Measurements from ENCODE around the gene ELF5.

The ELF5 gene

GRCh38 chr11:34457607-34458006, 56.0 kb downstream of the ELF5 start:
- TF ChIP-seq CTCF (IDR thresholded peaks at IDR 0.05; ENCODE audit: low read depth, low read length): no peak
- in situ Hi-C loops (cut with HindIII; ENCODE audit: low sequenced_read_pairs): no loop called here
- no peak for DNase-seq (ENCODE audit: low read depth, low spot score)
- no peak overlapping the region for H3K4me3 ChIP-seq (ENCODE audit: low read depth, low read length)

DNA sequence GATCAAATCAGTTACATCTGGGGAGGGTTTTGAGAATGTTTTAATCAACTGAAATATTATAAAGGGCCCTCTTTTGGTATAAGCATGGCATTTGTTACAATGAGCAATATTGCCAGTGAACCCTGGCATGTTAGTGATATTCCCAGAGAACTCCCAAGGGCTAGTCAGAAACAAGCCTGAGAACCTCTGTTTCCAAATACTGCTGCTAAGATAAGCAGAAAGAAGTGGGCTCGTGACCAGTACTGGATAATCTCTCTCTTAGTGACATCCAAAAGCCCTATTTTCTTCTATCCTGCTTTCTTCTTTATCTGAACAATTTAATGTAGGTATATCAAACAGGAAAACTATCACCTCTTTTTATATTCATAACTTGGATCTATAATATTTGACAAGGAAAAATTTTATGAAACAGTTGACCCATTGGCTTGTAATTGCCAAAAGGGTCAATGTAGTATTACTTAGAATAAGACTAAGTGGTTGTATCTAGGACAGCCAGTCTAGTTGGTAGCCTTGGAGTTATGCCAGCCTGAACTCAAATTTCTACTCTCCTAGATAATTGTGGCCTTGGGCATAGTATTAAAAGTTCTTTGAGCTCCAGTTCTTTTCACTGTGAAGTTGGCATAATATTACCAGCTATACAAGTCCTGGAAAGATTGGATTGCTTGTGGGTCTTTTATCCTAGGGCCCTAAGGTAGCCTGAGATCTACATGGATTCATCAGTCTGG, 59.1 kb downstream of the ELF5 start:
- in situ Hi-C loops (cut with HindIII; ENCODE audit: low sequenced_read_pairs): no loop called here
- DNase-seq (ENCODE audit: low read depth, low spot score): no peak
- TF ChIP-seq CTCF (IDR thresholded peaks at IDR 0.05; ENCODE audit: low read depth, low read length): no peak
- H3K4me3 ChIP-seq (ENCODE audit: low read depth, low read length): no peak overlapping the region

DNA sequence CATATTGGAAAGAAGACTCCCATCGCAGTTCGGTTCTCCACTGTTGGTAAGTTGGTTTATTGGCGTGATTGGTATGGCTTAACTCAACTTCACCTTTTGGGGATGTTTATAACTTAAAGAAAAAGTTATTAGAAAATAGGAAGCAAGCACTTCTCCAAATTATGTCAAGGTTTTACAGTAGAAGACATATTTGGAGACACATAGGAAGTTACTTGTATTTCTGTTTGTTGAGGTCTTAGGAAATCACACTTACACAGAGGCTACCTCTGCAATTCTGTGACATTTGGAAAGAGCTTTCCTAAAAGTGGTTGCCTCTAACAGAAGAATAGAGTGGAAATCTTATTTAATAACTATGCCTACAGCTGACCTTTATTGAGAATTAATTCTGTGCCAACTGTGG, 62.5 kb downstream of the ELF5 start:
- TF ChIP-seq CTCF (IDR thresholded peaks at IDR 0.05; ENCODE audit: low read depth, low read length): no peak
- no peak for DNase-seq (ENCODE audit: low read depth, low spot score)
- no peak overlapping the region for H3K4me3 ChIP-seq (ENCODE audit: low read depth, low read length)
- in situ Hi-C loops (cut with HindIII; ENCODE audit: low sequenced_read_pairs): no loop called here

DNA sequence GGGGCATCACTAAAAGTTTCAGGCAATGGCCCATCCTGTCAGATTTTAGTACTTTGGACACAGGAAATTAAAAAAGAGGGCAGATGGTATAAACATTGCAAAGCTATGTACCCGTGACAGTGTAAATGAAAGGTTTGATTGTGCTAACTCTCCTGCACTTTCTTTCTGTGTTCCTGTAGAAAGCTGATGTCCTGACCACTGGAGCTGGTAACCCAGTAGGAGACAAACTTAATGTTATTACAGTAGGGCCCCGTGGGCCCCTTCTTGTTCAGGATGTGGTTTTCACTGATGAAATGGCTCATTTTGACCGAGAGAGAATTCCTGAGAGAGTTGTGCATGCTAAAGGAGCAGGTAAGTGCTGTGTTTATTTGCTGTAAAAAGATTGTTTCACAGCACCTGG, 64.6 kb downstream of the ELF5 start:
- DNase-seq (ENCODE audit: low read depth, low spot score): peak; percentile 54
- in situ Hi-C loops (cut with HindIII; ENCODE audit: low sequenced_read_pairs): no loop called here
- TF ChIP-seq CTCF (IDR thresholded peaks at IDR 0.05; ENCODE audit: low read depth, low read length): no peak
- H3K4me3 ChIP-seq (ENCODE audit: low read depth, low read length): no peak overlapping the region

GRCh38 chr11:34448223-34448994, 65.2 kb downstream of the ELF5 start:
- in situ Hi-C loops (cut with HindIII; ENCODE audit: low sequenced_read_pairs): no loop called here
- no peak overlapping the region for H3K4me3 ChIP-seq (ENCODE audit: low read depth, low read length)
- DNase-seq (ENCODE audit: low read depth, low spot score): no peak
- no peak for TF ChIP-seq CTCF (IDR thresholded peaks at IDR 0.05; ENCODE audit: low read depth, low read length)

GRCh38 chr11:34447044-34447443, 66.5 kb downstream of the ELF5 start:
- in situ Hi-C loops (cut with HindIII; ENCODE audit: low sequenced_read_pairs): no loop called here

More at GRCh38 chr11:34447044-34447443, 66.5 kb downstream of the ELF5 start:
- no peak for DNase-seq (ENCODE audit: low read depth, low spot score)
- no peak overlapping the region for H3K4me3 ChIP-seq (ENCODE audit: low read depth, low read length)
- no peak for TF ChIP-seq CTCF (IDR thresholded peaks at IDR 0.05; ENCODE audit: low read depth, low read length)
